Erythroblast (primary cell): ENCODE results near the gene PDZD8.

Experiments used
- GATA1 ChIP-seq: IDR thresholded peaks from 2 replicates; pipeline ENCODE4 v1.6.1; 2011; ENCODE audit warnings: low read depth, mild to moderate bottlenecking, control low read depth, low read length, moderate library complexity
- POLR2A ChIP-seq: IDR thresholded peaks from 2 replicates; pipeline ENCODE4 v1.6.1; 2011; ENCODE audit warnings: mild to moderate bottlenecking, low read length

DNA sequence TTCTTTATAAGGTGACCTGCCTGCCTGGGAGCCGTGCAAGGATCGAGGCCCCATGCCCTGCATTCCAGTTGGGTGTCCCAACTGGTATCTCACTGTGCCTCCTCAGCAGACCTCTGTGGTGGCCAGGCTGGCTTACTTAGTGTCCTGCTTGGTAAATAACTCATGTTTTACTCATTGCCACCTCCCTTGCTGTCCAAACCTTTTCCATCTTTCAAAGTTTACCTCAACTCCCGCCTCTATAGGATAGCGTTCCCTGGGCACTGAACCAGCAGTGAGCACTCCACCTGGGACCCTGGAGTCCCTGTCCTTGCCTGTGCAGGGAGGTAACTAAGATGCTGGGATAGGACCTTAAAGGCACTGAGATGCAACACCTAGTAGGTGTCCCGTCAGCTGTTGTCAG, 100.7 kb downstream of the PDZD8 start:
- TF ChIP-seq POLR2A (no peak), GATA1 (no peak)
